Measurements from ENCODE around the gene AMN. TPM values are rescaled to one million over a fixed set of nuclear protein-coding genes. Genes with fewer than 3 reads are reported as not detected.

The AMN gene
- total and polyA plus RNA-seq, 2 experiments from 2014 or later: not detected

GRCh38 chr14:102927346-102927877, 4.9 kb downstream of the AMN start:
- no peaks in the 10 kb centered on the region for H3K4me1 ChIP-seq (ENCODE audit: insufficient read depth)
- no peaks in the 10 kb centered on the region for H3F3A ChIP-seq (ENCODE audit: insufficient read depth)
- H3K9me3 ChIP-seq (ENCODE audit: low read depth): no peaks in the 10 kb centered on the region
- H3K9me2 ChIP-seq (ENCODE audit: insufficient read depth): no peaks in the 10 kb centered on the region
- H4K20me1 ChIP-seq (ENCODE audit: insufficient read depth): no peaks in the 10 kb centered on the region
- no peak overlapping the region for H2AFZ ChIP-seq
- WGBS, 2 experiments (ENCODE audit: low coverage in 1 of 2, low lambda C conversion rate in 2 of 2, missing lambda C conversion rate in 2 of 2): 73% methylated on average over 18 to 19 of the region's 19 CpGs
- H3K9ac ChIP-seq: no peak overlapping the region
- H3K36me3 ChIP-seq (ENCODE audit: low read depth): no peaks in the 10 kb centered on the region
- no peak overlapping the region for H3K4me3 ChIP-seq
- peaks cover 38% of the 10 kb centered on the region for H3K27me3 ChIP-seq (replicated peaks; ENCODE audit: insufficient read depth)
- no peak for DNase-seq
- in situ Hi-C loops (cut with MboI): no loop called here
- TF ChIP-seq EZH2phosphoT487 (IDR thresholded peaks at IDR 0.05; ENCODE audit: insufficient read depth, low read depth) (no peak), EZH2 (IDR thresholded peaks at IDR 0.05; ENCODE audit: insufficient read depth, poor library complexity, severe bottlenecking) (no peak)
- H3K79me2 ChIP-seq (ENCODE audit: insufficient read depth): no peaks in the 10 kb centered on the region
- H3K4me2 ChIP-seq (ENCODE audit: unreplicated experiment): no peak overlapping the region
- H3K27ac ChIP-seq: no peak overlapping the region

DNA sequence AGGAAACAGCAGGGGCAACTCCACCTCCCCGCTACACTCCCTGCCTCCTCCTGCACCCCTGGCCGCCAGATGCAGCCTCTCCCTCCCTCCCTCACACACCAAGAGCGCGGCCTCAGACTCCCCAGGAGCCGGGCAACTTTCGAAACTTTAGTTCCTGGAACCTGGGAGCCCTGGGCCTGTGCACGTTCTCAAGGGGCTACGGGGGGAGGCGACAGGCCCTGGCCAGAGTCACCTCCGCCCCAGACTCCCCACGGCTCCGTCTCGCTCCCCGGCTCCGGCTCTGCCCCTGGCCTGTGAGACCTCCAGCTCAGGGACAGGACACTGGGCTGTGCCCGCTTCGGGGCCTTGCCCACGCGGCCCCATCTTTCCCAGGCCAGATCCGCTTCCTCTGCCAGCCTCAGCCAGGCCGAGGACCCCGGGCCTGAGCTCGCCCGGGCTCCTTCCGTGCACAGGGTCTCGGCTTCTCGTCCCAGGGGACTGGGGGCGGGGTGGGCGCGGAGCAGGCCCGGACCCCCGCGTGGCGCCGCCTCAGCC, 5.5 kb downstream of the AMN start:
- TF ChIP-seq EZH2phosphoT487 (IDR thresholded peaks at IDR 0.05; ENCODE audit: insufficient read depth, low read depth) (no peak), EZH2 (IDR thresholded peaks at IDR 0.05; ENCODE audit: insufficient read depth, poor library complexity, severe bottlenecking) (peak; percentile 20)
- Histone ChIP-seq H2AFZ (peak overlapping the region; percentile 22; the same call in 1 of the 2 replicates), H3K27ac (no peak overlapping the region), H3K9ac (no peak overlapping the region), H4K20me1 (ENCODE audit: insufficient read depth) (no peaks in the 10 kb centered on the region), H3K27me3 (replicated peaks; ENCODE audit: insufficient read depth) (peaks cover 33% of the 10 kb centered on the region), H3K9me3 (ENCODE audit: low read depth) (no peaks in the 10 kb centered on the region), H3K79me2 (ENCODE audit: insufficient read depth) (no peaks in the 10 kb centered on the region), H3F3A (ENCODE audit: insufficient read depth) (no peaks in the 10 kb centered on the region), H3K36me3 (ENCODE audit: low read depth) (peaks cover 1% of the 10 kb centered on the region; the same call in 1 of the 2 replicates), H3K4me2 (ENCODE audit: unreplicated experiment) (peak overlapping the region; percentile 24), H3K9me2 (ENCODE audit: insufficient read depth) (no peaks in the 10 kb centered on the region), H3K4me1 (ENCODE audit: insufficient read depth) (no peaks in the 10 kb centered on the region), H3K4me3 (peak overlapping the region; percentile 41)
- DNase-seq: peak; percentile 26
- in situ Hi-C loops (cut with MboI): no loop called here
- WGBS, 2 experiments (ENCODE audit: low coverage in 1 of 2, low lambda C conversion rate in 2 of 2, missing lambda C conversion rate in 2 of 2): 22 to 25% methylated on average over 25 to 32 of the region's 35 CpGs

- no peaks in the 10 kb centered on the region for H3F3A ChIP-seq (ENCODE audit: insufficient read depth)
- peak overlapping the region; percentile 24 for H3K4me2 ChIP-seq (ENCODE audit: unreplicated experiment)
- peak; percentile 55 for DNase-seq
- H3K27ac ChIP-seq: no peak overlapping the region
- H3K9me2 ChIP-seq (ENCODE audit: insufficient read depth): no peaks in the 10 kb centered on the region
- H3K4me3 ChIP-seq: peak overlapping the region; percentile 41
- H3K79me2 ChIP-seq (ENCODE audit: insufficient read depth): no peaks in the 10 kb centered on the region
- TF ChIP-seq EZH2phosphoT487 (IDR thresholded peaks at IDR 0.05; ENCODE audit: insufficient read depth, low read depth) (0 out of 2 replicates have a peak, but pooled peaks have one; percentile 47), EZH2 (IDR thresholded peaks at IDR 0.05; ENCODE audit: insufficient read depth, poor library complexity, severe bottlenecking) (peak; percentile 1)
- in situ Hi-C loops (cut with MboI): no loop called here
- H3K36me3 ChIP-seq (ENCODE audit: low read depth): peaks cover 5% of the 10 kb centered on the region; the same call in 1 of the 2 replicates
- H2AFZ ChIP-seq: peak overlapping the region; percentile 22; the same call in 1 of the 2 replicates
- H3K9me3 ChIP-seq (ENCODE audit: low read depth): no peaks in the 10 kb centered on the region
- no peaks in the 10 kb centered on the region for H3K4me1 ChIP-seq (ENCODE audit: insufficient read depth)
- H3K27me3 ChIP-seq (replicated peaks; ENCODE audit: insufficient read depth): peaks cover 26% of the 10 kb centered on the region
- no peak overlapping the region for H3K9ac ChIP-seq
- WGBS, 2 experiments (ENCODE audit: low coverage in 1 of 2, low lambda C conversion rate in 2 of 2, missing lambda C conversion rate in 2 of 2): 5 to 6% methylated on average over 67 to 70 of the region's 94 CpGs
- H4K20me1 ChIP-seq (ENCODE audit: insufficient read depth): no peaks in the 10 kb centered on the region
Observed at GRCh38 chr14:102928412-102929240, 6.2 kb downstream of the AMN start.

GRCh38 chr14:102929241-102930137, 7.0 kb downstream of the AMN start:
- in situ Hi-C loops (cut with MboI): no loop called here

More at GRCh38 chr14:102929241-102930137, 7.0 kb downstream of the AMN start:
- TF ChIP-seq EZH2 (IDR thresholded peaks at IDR 0.05; ENCODE audit: insufficient read depth, poor library complexity, severe bottlenecking) (peak; percentile 92), EZH2phosphoT487 (IDR thresholded peaks at IDR 0.05; ENCODE audit: insufficient read depth, low read depth) (peak; percentile 76; the same call in 1 of the 2 replicates)
- Histone ChIP-seq H3K9me3 (ENCODE audit: low read depth) (no peaks in the 10 kb centered on the region), H3K36me3 (ENCODE audit: low read depth) (peaks cover 5% of the 10 kb centered on the region; the same call in 1 of the 2 replicates), H2AFZ (no peak overlapping the region), H3F3A (ENCODE audit: insufficient read depth) (no peaks in the 10 kb centered on the region), H3K9me2 (ENCODE audit: insufficient read depth) (no peaks in the 10 kb centered on the region), H3K4me2 (ENCODE audit: unreplicated experiment) (peak overlapping the region; percentile 2), H3K27me3 (replicated peaks; ENCODE audit: insufficient read depth) (peaks cover 17% of the 10 kb centered on the region), H3K27ac (no peak overlapping the region), H3K4me1 (ENCODE audit: insufficient read depth) (no peaks in the 10 kb centered on the region), H3K9ac (no peak overlapping the region), H4K20me1 (ENCODE audit: insufficient read depth) (no peaks in the 10 kb centered on the region), H3K79me2 (ENCODE audit: insufficient read depth) (no peaks in the 10 kb centered on the region), H3K4me3 (peak overlapping the region; percentile 41)
- 4 to 7% methylated on average over 66 to 80 of the region's 94 CpGs for WGBS, 2 experiments (ENCODE audit: low coverage in 1 of 2, low lambda C conversion rate in 2 of 2, missing lambda C conversion rate in 2 of 2)
- DNase-seq: peak; percentile 39
